RWPE1 (cell line): Measurements from ENCODE around the gene COPS6.

Experiments used
- CTCF ChIA-PET: fragments of 350-600 bp; sonication (Branson Sonifier 250); formaldehyde crosslinking; extraction: SDS; loops from one replicate; lab custom pipeline; 2021; lab: Yijun Ruan, JAX
- POLR2A ChIA-PET: fragments of 400-600 bp; formaldehyde crosslinking; extraction: SDS; loops from one replicate; lab custom pipeline; 2020; ENCODE audit warnings: antibody characterized with exemption; ENCODE audit not compliant: low non-redundant PET; lab: Yijun Ruan, JAX
- DNase-seq: peaks from one replicate; pipeline ENCODE4 v3.0.0; 2012; ENCODE audit warnings: low spot score
- H3K27ac ChIP-seq: fragments of 450-650 bp; 2 replicates; pipeline ENCODE4 v1.5.1; 2017
- CTCF ChIP-seq: fragments of 450-650 bp; conservative IDR thresholded peaks from 2 replicates; pipeline ENCODE4 v1.5.1; 2017; ENCODE audit warnings: low read depth, mild to moderate bottlenecking

Gene COPS6

GRCh38 chr7:100074841-100075240 is 13.9 kb upstream of the COPS6 start:
- H3K27ac ChIP-seq, result no peak overlapping the region
- POLR2A ChIA-PET, result no interaction called here
- no peak for TF ChIP-seq CTCF
- no peak for DNase-seq
- CTCF ChIA-PET, result interaction anchor here (0.7 kb wide), 1 partner anchor 16 kb away, joined by 3 read pairs; no protein-coding TSS in a partner anchor

- POLR2A ChIA-PET, result no interaction called here
- H3K27ac ChIP-seq, result no peak overlapping the region
- no peak for DNase-seq
- CTCF ChIA-PET, result no interaction called here
- TF ChIP-seq CTCF, result no peak
These were observed 13.4 kb upstream of the COPS6 start for GRCh38 chr7:100075418-100075817.

- ChIA-PET POLR2A (no interaction called here), CTCF (interaction anchor here (0.6 kb wide), 1 partner anchor 81 kb away, joined by 4 read pairs; no protein-coding TSS in a partner anchor)
- H3K27ac ChIP-seq, result no peak overlapping the region
- TF ChIP-seq CTCF, result no peak
- no peak for DNase-seq
These were observed 11.6 kb upstream of the COPS6 start for GRCh38 chr7:100077205-100077604.

GRCh38 chr7:100079024-100079560 is 9.7 kb upstream of the COPS6 start:
- peak overlapping the region; percentile 14; the same call in 1 of the 2 replicates for H3K27ac ChIP-seq
- no peak for TF ChIP-seq CTCF
- CTCF ChIA-PET, result interaction anchor here (0.6 kb wide), 2 partner anchors 9 to 128 kb away, joined by 3 to 4 read pairs; no protein-coding TSS in a partner anchor
- no peak for DNase-seq
- POLR2A ChIA-PET, result no interaction called here

- CTCF ChIA-PET, result interaction anchor here (0.6 kb wide), 2 partner anchors 64 to 623 kb away, joined by 3 to 4 read pairs; no protein-coding TSS in a partner anchor
- H3K27ac ChIP-seq, result peak overlapping the region; percentile 73
- no peak for TF ChIP-seq CTCF
- POLR2A ChIA-PET, result no interaction called here
- DNase-seq, result no peak
These were observed 7.7 kb upstream of the COPS6 start for GRCh38 chr7:100080907-100081534.

- peak within 1 kb of the TSS; percentile 73 for H3K27ac ChIP-seq
- peak; percentile 95 for DNase-seq
- peak; percentile 99 for TF ChIP-seq CTCF
- CTCF ChIA-PET, result interaction anchor here (0.7 kb wide), 2 partner anchors 13 to 84 kb away, joined by 5 read pairs; no protein-coding TSS in a partner anchor
- POLR2A ChIA-PET, result no interaction called here
These were observed 7.2 kb upstream of the COPS6 start, which contains the start of gene ZNF3 for GRCh38 chr7:100081535-100082102. Gene ZNF3 (minus strand): TSS chr7:100081723. CDS start chr7:100077357, 4,366 bp downstream.
